IMR-90 (cell line): Measurements from ENCODE around the gene SMG1. TPM values are rescaled to one million over a fixed set of nuclear protein-coding genes. Genes with fewer than 3 reads are reported as not detected.

ENCODE experiments used
- ATAC-seq: fragments of 200-7000 bp; cut with Tn5 transposase; 2 replicates; pipeline ENCODE4 v1.9.1; 2020; ENCODE audit warnings: low read depth, mild to moderate bottlenecking, moderate library complexity
- BruUV-seq: library from RNA; stranded (reverse); fragments of 400-500 nt; replicated peaks from 2 replicates; lab custom pipeline; 2021; lab: Mats Ljungman, UMichigan
- CTCF ChIA-PET: fragments of 300-600 bp; formaldehyde crosslinking; extraction: SDS; loops from one replicate; lab custom pipeline; 2021; ENCODE audit warnings: antibody characterized with exemption; lab: Yijun Ruan, JAX
- POLR2A ChIA-PET: fragments of 300-600 bp; sonication (Branson Sonifier 250); formaldehyde crosslinking; loops from one replicate; lab custom pipeline; 2022; ENCODE audit warnings: antibody characterized with exemption; ENCODE audit not compliant: unreplicated experiment; lab: Charles Lee
- DNase-seq: peaks from one replicate; pipeline ENCODE4 v3.0.0; 2013
- H2AFZ ChIP-seq: replicated peaks from 2 replicates; pipeline ENCODE3; 2013; ENCODE audit warnings: low read length, mild to moderate bottlenecking; ENCODE audit not compliant: poor library complexity
- H2AK5ac ChIP-seq: 2 replicates; pipeline ENCODE4 v1.6.1; 2013; ENCODE audit warnings: low read depth, low read length, inconsistent platforms
- H2AK9ac ChIP-seq: replicated peaks from 2 replicates; pipeline ENCODE3; 2013; ENCODE audit warnings: mild to moderate bottlenecking, low read depth, low read length, moderate library complexity; ENCODE audit not compliant: poor library complexity
- H2BK120ac ChIP-seq: 2 replicates; pipeline ENCODE4 v1.6.1; 2013; ENCODE audit warnings: low read depth, low read length, inconsistent platforms
- H2BK15ac ChIP-seq: 3 replicates; pipeline ENCODE4 v1.6.1; 2013; ENCODE audit warnings: low read depth, low read length, inconsistent platforms
- H2BK20ac ChIP-seq: 2 replicates; pipeline ENCODE4 v1.6.1; 2013; ENCODE audit warnings: low read depth, mild to moderate bottlenecking, inconsistent platforms, low read length, moderate library complexity
- H2BK5ac ChIP-seq: 2 replicates; pipeline ENCODE4 v1.6.1; 2013; ENCODE audit warnings: mild to moderate bottlenecking, low read depth, low read length, inconsistent platforms; ENCODE audit not compliant: poor library complexity, severe bottlenecking
- H3K14ac ChIP-seq: replicated peaks from 2 replicates; pipeline ENCODE4 v1.6.1; 2013; ENCODE audit warnings: low read depth, low read length, inconsistent platforms
- H3K18ac ChIP-seq: 2 replicates; pipeline ENCODE4 v1.6.1; 2013; ENCODE audit warnings: low read depth, low read length, control low read depth
- H3K23ac ChIP-seq: 2 replicates; pipeline ENCODE4 v1.6.1; 2013; ENCODE audit warnings: low read depth, low read length, inconsistent platforms
- H3K27ac ChIP-seq: 2 replicates; pipeline ENCODE4 v1.5.1; 2013; ENCODE audit warnings: mild to moderate bottlenecking, control low read depth, low read length; ENCODE audit not compliant: insufficient read depth
- H3K27me3 ChIP-seq: 2 replicates; pipeline ENCODE4 v1.6.1; 2013; ENCODE audit warnings: low read length; ENCODE audit not compliant: control insufficient read depth, insufficient read depth
- H3K36me3 ChIP-seq: 2 replicates; pipeline ENCODE4 v1.6.1; 2013; ENCODE audit warnings: low read length, mixed read lengths; ENCODE audit not compliant: control insufficient read depth, insufficient read depth
- H3K4ac ChIP-seq: 2 replicates; pipeline ENCODE4 v1.6.1; 2013; ENCODE audit warnings: low read depth, low read length, inconsistent platforms
- H3K4me1 ChIP-seq: 2 replicates; pipeline ENCODE4 v1.6.1; 2013; ENCODE audit warnings: low read length, mixed read lengths; ENCODE audit not compliant: control insufficient read depth, insufficient read depth
- H3K4me2 ChIP-seq: 2 replicates; pipeline ENCODE4 v1.6.1; 2013; ENCODE audit warnings: low read depth, mild to moderate bottlenecking, control low read depth, low read length, moderate library complexity
- H3K4me3 ChIP-seq: 2 replicates; pipeline ENCODE4 v1.5.1; 2013; ENCODE audit warnings: low read depth, mild to moderate bottlenecking, control low read depth, low read length, moderate library complexity; ENCODE audit not compliant: insufficient read depth
- H3K56ac ChIP-seq: 2 replicates; pipeline ENCODE4 v1.6.1; 2013; ENCODE audit warnings: low read length, inconsistent platforms; ENCODE audit not compliant: insufficient read depth; ENCODE audit errors: extremely low read depth
- H3K79me1 ChIP-seq, 2 experiments: 2 replicates each; pipeline ENCODE4 v1.6.1; 2013; ENCODE audit warnings: low read length in 2 of 2, inconsistent platforms in 1 of 2, low read depth in 1 of 2
- H3K9ac ChIP-seq: 2 replicates; pipeline ENCODE4 v1.6.1; 2013; ENCODE audit warnings: low read depth, low read length, control low read depth
- H3K9me1 ChIP-seq: 2 replicates; pipeline ENCODE4 v1.6.1; 2013; ENCODE audit warnings: low read length, inconsistent platforms; ENCODE audit not compliant: insufficient read depth
- H3K9me3 ChIP-seq: 2 replicates; pipeline ENCODE4 v1.6.1; 2013; ENCODE audit warnings: low read length; ENCODE audit not compliant: control insufficient read depth, insufficient read depth
- H4K20me1 ChIP-seq: 2 replicates; pipeline ENCODE4 v1.6.1; 2013; ENCODE audit warnings: low read length, inconsistent platforms; ENCODE audit not compliant: insufficient read depth
- H4K5ac ChIP-seq: 2 replicates; pipeline ENCODE4 v1.6.1; 2013; ENCODE audit warnings: mild to moderate bottlenecking, low read depth, low read length, control low read depth
- H4K8ac ChIP-seq, 2 experiments: 2 replicates each; pipeline ENCODE4 v1.6.1; 2013; ENCODE audit warnings: low read depth in 2 of 2, low read length in 2 of 2, control low read depth in 1 of 2, inconsistent platforms in 1 of 2
- H4K91ac ChIP-seq: 2 replicates; pipeline ENCODE4 v1.6.1; 2013; ENCODE audit warnings: low read depth, low read length, inconsistent platforms; ENCODE audit not compliant: insufficient read depth
- BHLHE40 ChIP-seq: fragments of 150-350 bp; IDR thresholded peaks from 2 replicates; pipeline ENCODE4 v1.6.1; 2016; ENCODE audit warnings: mild to moderate bottlenecking, low read depth, low read length
- CEBPB ChIP-seq: IDR thresholded peaks from 2 replicates; pipeline ENCODE4 v1.6.1; 2012; ENCODE audit warnings: low read depth, low read length, improper control_type of control experiment
- CHD1 ChIP-seq: IDR thresholded peaks from 2 replicates; pipeline ENCODE4 v1.6.1; 2012; ENCODE audit warnings: low read depth, low read length, improper control_type of control experiment
- FOS ChIP-seq: fragments of 150-350 bp; IDR thresholded peaks from 2 replicates; pipeline ENCODE4 v1.6.1; 2016; ENCODE audit warnings: low read depth, low read length
- MAFK ChIP-seq: IDR thresholded peaks from 2 replicates; pipeline ENCODE4 v1.6.1; 2012; ENCODE audit warnings: low read depth, low read length, improper control_type of control experiment
- MXI1 ChIP-seq: IDR thresholded peaks from 2 replicates; pipeline ENCODE4 v1.6.1; 2012; ENCODE audit warnings: low read depth, mild to moderate bottlenecking, low read length, moderate library complexity, borderline replicate concordance
- NFE2L2 ChIP-seq: fragments of 150-350 bp; IDR thresholded peaks from 2 replicates; pipeline ENCODE4 v1.6.1; 2016; ENCODE audit warnings: low read depth, mild to moderate bottlenecking, low read length
- RAD21 ChIP-seq: IDR thresholded peaks from 2 replicates; pipeline ENCODE4 v1.6.1; 2012; ENCODE audit warnings: low read length, improper control_type of control experiment
- RCOR1 ChIP-seq: IDR thresholded peaks from 2 replicates; pipeline ENCODE4 v1.6.1; 2012; ENCODE audit warnings: mild to moderate bottlenecking, low read length, improper control_type of control experiment; ENCODE audit not compliant: insufficient replicate concordance
- RFX5 ChIP-seq: IDR thresholded peaks from 2 replicates; pipeline ENCODE4 v1.8.0; 2012; ENCODE audit warnings: low read depth, mild to moderate bottlenecking, low read length, moderate library complexity
- SMC3 ChIP-seq: fragments of 150-350 bp; IDR thresholded peaks from 2 replicates; pipeline ENCODE4 v1.6.1; 2016; ENCODE audit warnings: low read depth, mild to moderate bottlenecking, antibody characterized with exemption, low read length, moderate library complexity
- WGBS, 2 experiments: methylation state at CpG; one replicate each; pipeline versions ENCODE4 v1.1.5 to v1.1.7; 2013; ENCODE audit warnings: missing lambda C conversion rate in 2 of 2; ENCODE audit not compliant: insufficient read length in 1 of 2; ENCODE audit errors: extremely low coverage in 2 of 2; 5-methylcytosine and 5-hydroxymethylcytosine counted together
- dilution Hi-C: fragments of 300-500 bp; cut with HindIII; formaldehyde crosslinking; loops from one replicate; pipeline ENCODE4 v1.14.3; 2018; ENCODE audit warnings: low sequenced_read_pairs; ENCODE audit not compliant: unreplicated experiment
- in situ Hi-C: fragments of 300-500 bp; cut with MboI; formaldehyde crosslinking; loops from 3 replicates; pipeline ENCODE4 v1.14.3; 2019; ENCODE audit warnings: low sequenced_read_pairs, inconsistent platforms, mixed read lengths
- intact Hi-C: fragments of 100-400 bp; cut with micrococcal nuclease; formaldehyde crosslinking; loops from 2 replicates; pipeline ENCODE4 v1.10.0; 2022
- polyA plus RNA-seq, 3 experiments: library from polyadenylated mRNA; depleted of rRNA; stranded (reverse); fragments of >200 nt; gene quantifications; 2 replicates each; pipeline ENCODE4 v1.2.3, GENCODE V29; 2012; ENCODE audit warnings: low replicate concordance in 1 of 3
- total RNA-seq: library from RNA; depleted of rRNA; stranded (reverse); fragments of >200 nt; gene quantifications from 2 replicates; pipeline ENCODE4 v1.2.3, GENCODE V29; 2012
- TF ChIP-seq, protein P1 (sequence below): conservative IDR thresholded peaks from 2 replicates; pipeline ENCODE4 v1.5.1; 2012; ENCODE audit warnings: mild to moderate bottlenecking, low read depth, low read length, improper control_type of control experiment
- TF ChIP-seq, protein P2 (sequence below): fragments of 150-350 bp; IDR thresholded peaks from 2 replicates; pipeline ENCODE4 v1.6.1; 2016; ENCODE audit warnings: low read depth, mild to moderate bottlenecking, low read length, moderate library complexity, borderline replicate concordance

Gene SMG1
- total and polyA plus RNA-seq, 2 of the 4 experiments (the other 2 are of a cell fraction), result 13.4 to 53.8 TPM

GRCh38 chr16:18804540-18804939 is 121.7 kb downstream of the SMG1 start:
- Histone ChIP-seq H3K4me3 (no peak overlapping the region), H3K79me1 (peaks cover 3 to 14% of the 10 kb centered on the region in 2 experiments; a peak in 2 of 4 replicates), H2AK9ac (no peak overlapping the region), H3K27me3 (no peaks in the 10 kb centered on the region), H3K9me3 (no peaks in the 10 kb centered on the region), H2BK15ac (no peak overlapping the region), H2AK5ac (no peak overlapping the region), H4K20me1 (peaks cover 16% of the 10 kb centered on the region; the same call in 1 of the 2 replicates), H4K5ac (no peak overlapping the region), H3K23ac (no peak overlapping the region; the same call in 1 of the 2 replicates), H2AFZ (no peak overlapping the region), H3K14ac (no peak overlapping the region), H2BK5ac (peak overlapping the region; percentile 71), H4K8ac (no peak overlapping the region), H3K18ac (no peak overlapping the region), H3K9me1 (0 out of 2 replicates have a peak, but pooled peaks cover 3% of the 10 kb centered on the region), H3K4me1 (peaks cover 2% of the 10 kb centered on the region; the same call in 1 of the 2 replicates), H2BK20ac (no peak overlapping the region), H3K9ac (no peak overlapping the region), H3K36me3 (peaks cover 11% of the 10 kb centered on the region), H2BK120ac (no peak overlapping the region), H4K91ac (no peak overlapping the region), H3K27ac (peak overlapping the region; percentile 25; the same call in 1 of the 2 replicates), H3K4me2 (no peak overlapping the region), H3K4ac (no peak overlapping the region), H3K56ac (no peak overlapping the region)
- ChIA-PET POLR2A (no interaction called here), CTCF (no interaction called here)
- in situ Hi-C loops (no loop called here), intact Hi-C loops (loop anchor here (10.0 kb wide), 1 partner anchor 260 kb away; the partner anchor contains the start of gene COQ7), dilution Hi-C loops (no loop called here)
- ATAC-seq (no peak), DNase-seq (no peak)
- TF ChIP-seq CEBPB (no peak), CHD1 (no peak), NFE2L2 (no peak), FOS (no peak), RCOR1 (no peak), BHLHE40 (no peak), SMC3 (no peak), RFX5 (no peak), RAD21 (no peak), MAFK (no peak), MXI1 (no peak)
- TF ChIP-seq, protein P1, sequence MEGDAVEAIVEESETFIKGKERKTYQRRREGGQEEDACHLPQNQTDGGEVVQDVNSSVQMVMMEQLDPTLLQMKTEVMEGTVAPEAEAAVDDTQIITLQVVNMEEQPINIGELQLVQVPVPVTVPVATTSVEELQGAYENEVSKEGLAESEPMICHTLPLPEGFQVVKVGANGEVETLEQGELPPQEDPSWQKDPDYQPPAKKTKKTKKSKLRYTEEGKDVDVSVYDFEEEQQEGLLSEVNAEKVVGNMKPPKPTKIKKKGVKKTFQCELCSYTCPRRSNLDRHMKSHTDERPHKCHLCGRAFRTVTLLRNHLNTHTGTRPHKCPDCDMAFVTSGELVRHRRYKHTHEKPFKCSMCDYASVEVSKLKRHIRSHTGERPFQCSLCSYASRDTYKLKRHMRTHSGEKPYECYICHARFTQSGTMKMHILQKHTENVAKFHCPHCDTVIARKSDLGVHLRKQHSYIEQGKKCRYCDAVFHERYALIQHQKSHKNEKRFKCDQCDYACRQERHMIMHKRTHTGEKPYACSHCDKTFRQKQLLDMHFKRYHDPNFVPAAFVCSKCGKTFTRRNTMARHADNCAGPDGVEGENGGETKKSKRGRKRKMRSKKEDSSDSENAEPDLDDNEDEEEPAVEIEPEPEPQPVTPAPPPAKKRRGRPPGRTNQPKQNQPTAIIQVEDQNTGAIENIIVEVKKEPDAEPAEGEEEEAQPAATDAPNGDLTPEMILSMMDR, result no peak
- TF ChIP-seq, protein P2, sequence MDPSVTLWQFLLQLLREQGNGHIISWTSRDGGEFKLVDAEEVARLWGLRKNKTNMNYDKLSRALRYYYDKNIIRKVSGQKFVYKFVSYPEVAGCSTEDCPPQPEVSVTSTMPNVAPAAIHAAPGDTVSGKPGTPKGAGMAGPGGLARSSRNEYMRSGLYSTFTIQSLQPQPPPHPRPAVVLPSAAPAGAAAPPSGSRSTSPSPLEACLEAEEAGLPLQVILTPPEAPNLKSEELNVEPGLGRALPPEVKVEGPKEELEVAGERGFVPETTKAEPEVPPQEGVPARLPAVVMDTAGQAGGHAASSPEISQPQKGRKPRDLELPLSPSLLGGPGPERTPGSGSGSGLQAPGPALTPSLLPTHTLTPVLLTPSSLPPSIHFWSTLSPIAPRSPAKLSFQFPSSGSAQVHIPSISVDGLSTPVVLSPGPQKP, result no peak
- BruUV-seq, result no TSS peak
- no CpG with 5 or more reads among the region's 3 CpGs for WGBS, 2 experiments
